Measurements from ENCODE around the gene CALN1.

Gene CALN1

GRCh38 chr7:72170475-72170874 is 241.7 kb downstream of the CALN1 start:
- no peak for DNase-seq

GRCh38 chr7:72163271-72163670 is 248.9 kb downstream of the CALN1 start:
- DNase-seq, result no peak

- no peak for DNase-seq
These were observed 250.6 kb downstream of the CALN1 start for GRCh38 chr7:72161534-72161933.

GRCh38 chr7:72159911-72160310 is 252.2 kb downstream of the CALN1 start:
- no peak for DNase-seq

- DNase-seq, result no peak
These were observed 255.5 kb downstream of the CALN1 start for GRCh38 chr7:72156671-72157070.

GRCh38 chr7:72153132-72153512 is 259.0 kb downstream of the CALN1 start:
- no peak for DNase-seq

GRCh38 chr7:72152161-72153131 is 259.7 kb downstream of the CALN1 start:
- no peak for DNase-seq

- DNase-seq, result no peak
These were observed 271.6 kb downstream of the CALN1 start for GRCh38 chr7:72140566-72140965.

GRCh38 chr7:72127136-72127535 is 285.0 kb downstream of the CALN1 start:
- no peak for DNase-seq

GRCh38 chr7:72123913-72124312 is 288.2 kb downstream of the CALN1 start:
- DNase-seq, result no peak

GRCh38 chr7:72118366-72118765 is 293.8 kb downstream of the CALN1 start:
- no peak for DNase-seq

- no peak for DNase-seq
These were observed 298.0 kb downstream of the CALN1 start for GRCh38 chr7:72114129-72114528.

- no peak for DNase-seq
These were observed 299.1 kb downstream of the CALN1 start for GRCh38 chr7:72112992-72113391.

- no peak for DNase-seq
These were observed 299.6 kb downstream of the CALN1 start for GRCh38 chr7:72112530-72112929.

GRCh38 chr7:72111086-72111485 is 301.1 kb downstream of the CALN1 start:
- DNase-seq, result no peak

- DNase-seq, result no peak
These were observed 302.6 kb downstream of the CALN1 start for GRCh38 chr7:72109566-72109965.

GRCh38 chr7:72106405-72106804 is 305.7 kb downstream of the CALN1 start:
- no peak for DNase-seq

- no peak for DNase-seq
These were observed 310.7 kb downstream of the CALN1 start for GRCh38 chr7:72101444-72101843.

GRCh38 chr7:72099784-72100183 is 312.4 kb downstream of the CALN1 start:
- DNase-seq, result no peak

GRCh38 chr7:72098807-72099580 is 313.1 kb downstream of the CALN1 start:
- DNase-seq, result no peak

GRCh38 chr7:72097226-72097625 is 314.9 kb downstream of the CALN1 start:
- DNase-seq, result no peak

GRCh38 chr7:72092769-72093168 is 319.4 kb downstream of the CALN1 start:
- no peak for DNase-seq

- no peak for DNase-seq
These were observed 324.2 kb downstream of the CALN1 start for GRCh38 chr7:72087926-72088325.

Data from activated CD4-positive, alpha-beta T cell treated with anti-CD3 and anti-CD28 coated beads, Interleukin-2, amount 50 U/mL, for 16 hours (primary cell).